ENCODE results near the gene ADAM12.

The ADAM12 gene

GRCh38 chr10:125994601-125995000, 393.7 kb downstream of the ADAM12 start:
- in situ Hi-C loops (cut with MboI; ENCODE audit: low pct_unique_long_range_greater_than_20kb, low sequenced_read_pairs, unreplicated experiment), result loop anchor here (25.0 kb wide), 1 partner anchor 493 kb away; no protein-coding TSS in a partner anchor
- no peak for TF ChIP-seq CTCF (IDR thresholded peaks at IDR 0.05; ENCODE audit: extremely low read depth, insufficient read depth, missing control alignments)
- DNase-seq (ENCODE audit: low spot score), result no peak

GRCh38 chr10:125992254-125992653, 396.0 kb downstream of the ADAM12 start:
- no peak for TF ChIP-seq CTCF (IDR thresholded peaks at IDR 0.05; ENCODE audit: extremely low read depth, insufficient read depth, missing control alignments)
- in situ Hi-C loops (cut with MboI; ENCODE audit: low pct_unique_long_range_greater_than_20kb, low sequenced_read_pairs, unreplicated experiment), result loop anchor here (25.0 kb wide), 1 partner anchor 495 kb away; no protein-coding TSS in a partner anchor
- no peak for DNase-seq (ENCODE audit: low spot score)

GRCh38 chr10:125991392-125991791, 396.9 kb downstream of the ADAM12 start:
- TF ChIP-seq CTCF (IDR thresholded peaks at IDR 0.05; ENCODE audit: extremely low read depth, insufficient read depth, missing control alignments), result no peak
- DNase-seq (ENCODE audit: low spot score), result no peak
- in situ Hi-C loops (cut with MboI; ENCODE audit: low pct_unique_long_range_greater_than_20kb, low sequenced_read_pairs, unreplicated experiment), result loop anchor here (25.0 kb wide), 1 partner anchor 496 kb away; no protein-coding TSS in a partner anchor

- in situ Hi-C loops (cut with MboI; ENCODE audit: low pct_unique_long_range_greater_than_20kb, low sequenced_read_pairs, unreplicated experiment), result loop anchor here (25.0 kb wide), 1 partner anchor 496 kb away; no protein-coding TSS in a partner anchor
- DNase-seq (ENCODE audit: low spot score), result no peak
- no peak for TF ChIP-seq CTCF (IDR thresholded peaks at IDR 0.05; ENCODE audit: extremely low read depth, insufficient read depth, missing control alignments)
Observed at GRCh38 chr10:125990974-125991373, 397.3 kb downstream of the ADAM12 start.

GRCh38 chr10:125989791-125990190, 398.5 kb downstream of the ADAM12 start:
- TF ChIP-seq CTCF (IDR thresholded peaks at IDR 0.05; ENCODE audit: extremely low read depth, insufficient read depth, missing control alignments), result no peak
- in situ Hi-C loops (cut with MboI; ENCODE audit: low pct_unique_long_range_greater_than_20kb, low sequenced_read_pairs, unreplicated experiment), result loop anchor here (25.0 kb wide), 1 partner anchor 498 kb away; no protein-coding TSS in a partner anchor
- no peak for DNase-seq (ENCODE audit: low spot score)

GRCh38 chr10:125985557-125986240, 402.6 kb downstream of the ADAM12 start:
- in situ Hi-C loops (cut with MboI; ENCODE audit: low pct_unique_long_range_greater_than_20kb, low sequenced_read_pairs, unreplicated experiment), result loop anchor here (25.0 kb wide), 1 partner anchor 502 kb away; no protein-coding TSS in a partner anchor
- no peak for DNase-seq (ENCODE audit: low spot score)
- TF ChIP-seq CTCF (IDR thresholded peaks at IDR 0.05; ENCODE audit: extremely low read depth, insufficient read depth, missing control alignments), result no peak

Data from GM13977 (cell line).